Brain microvascular endothelial cell (primary cell): ENCODE results near the gene UPF2.
"Not testable (repeated sequence)": the region's sequence is repeated elsewhere in the genome, so short reads cannot be mapped to it uniquely, and the experiment has no call there.

Experiments used
- DNase-seq: peaks from one replicate; pipeline ENCODE4 v3.0.0-alpha.2; 2020
- H3K27ac ChIP-seq: fragments of 250-450 bp; sonication (Bioruptor Pico); 2 replicates; pipeline ENCODE4 v1.5.1; 2020; ENCODE audit warnings: mild to moderate bottlenecking, moderate library complexity
- H3K27me3 ChIP-seq: fragments of 250-450 bp; sonication (Bioruptor Pico); replicated peaks from 2 replicates; pipeline ENCODE4 v1.5.1; 2020; ENCODE audit warnings: mild to moderate bottlenecking
- H3K36me3 ChIP-seq: fragments of 250-450 bp; sonication (Bioruptor Pico); replicated peaks from 2 replicates; pipeline ENCODE4 v1.5.1; 2020; ENCODE audit warnings: mild to moderate bottlenecking
- H3K4me3 ChIP-seq: 2 replicates; pipeline ENCODE4 v1.5.1; 2011; ENCODE audit warnings: low read depth, mild to moderate bottlenecking, control low read depth, low read length, moderate library complexity
- in situ Hi-C: cut with HindIII; loops from 2 replicates; pipeline ENCODE4 v1.10.0; 2017; ENCODE audit warnings: low sequenced_read_pairs, low pct_ligation_motif_present
- TF ChIP-seq, protein P1 (sequence below): IDR thresholded peaks from 2 replicates; pipeline ENCODE4 v1.5.1; 2011; ENCODE audit warnings: low read depth, mild to moderate bottlenecking, moderate library complexity, low read length, control low read depth, inconsistent platforms; ENCODE audit errors: missing control alignments

Gene UPF2

DNA sequence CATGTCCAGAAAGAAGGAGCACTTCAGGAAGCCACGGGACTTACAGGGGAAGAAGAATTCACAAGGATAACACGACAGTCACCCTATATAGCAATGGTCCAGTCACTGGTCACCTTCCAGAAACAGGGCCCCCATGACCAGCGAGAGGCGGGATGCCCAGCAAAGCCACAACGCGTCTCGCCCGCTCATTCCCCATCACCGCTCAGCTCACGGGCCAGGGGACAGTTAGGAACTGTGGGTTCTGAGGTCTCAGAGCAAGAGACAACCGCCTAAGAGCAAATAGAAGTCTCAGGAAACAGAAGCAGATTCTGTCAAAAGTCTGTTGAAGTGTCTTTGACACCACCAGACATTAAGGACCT is 147.5 kb downstream of the UPF2 start:
- TF ChIP-seq, protein P1, sequence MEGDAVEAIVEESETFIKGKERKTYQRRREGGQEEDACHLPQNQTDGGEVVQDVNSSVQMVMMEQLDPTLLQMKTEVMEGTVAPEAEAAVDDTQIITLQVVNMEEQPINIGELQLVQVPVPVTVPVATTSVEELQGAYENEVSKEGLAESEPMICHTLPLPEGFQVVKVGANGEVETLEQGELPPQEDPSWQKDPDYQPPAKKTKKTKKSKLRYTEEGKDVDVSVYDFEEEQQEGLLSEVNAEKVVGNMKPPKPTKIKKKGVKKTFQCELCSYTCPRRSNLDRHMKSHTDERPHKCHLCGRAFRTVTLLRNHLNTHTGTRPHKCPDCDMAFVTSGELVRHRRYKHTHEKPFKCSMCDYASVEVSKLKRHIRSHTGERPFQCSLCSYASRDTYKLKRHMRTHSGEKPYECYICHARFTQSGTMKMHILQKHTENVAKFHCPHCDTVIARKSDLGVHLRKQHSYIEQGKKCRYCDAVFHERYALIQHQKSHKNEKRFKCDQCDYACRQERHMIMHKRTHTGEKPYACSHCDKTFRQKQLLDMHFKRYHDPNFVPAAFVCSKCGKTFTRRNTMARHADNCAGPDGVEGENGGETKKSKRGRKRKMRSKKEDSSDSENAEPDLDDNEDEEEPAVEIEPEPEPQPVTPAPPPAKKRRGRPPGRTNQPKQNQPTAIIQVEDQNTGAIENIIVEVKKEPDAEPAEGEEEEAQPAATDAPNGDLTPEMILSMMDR: no peak
- no peak overlapping the region for H3K4me3 ChIP-seq
- H3K27ac ChIP-seq: no peak overlapping the region
- no peaks in the 10 kb centered on the region for H3K27me3 ChIP-seq
- in situ Hi-C loops: no loop called here
- H3K36me3 ChIP-seq: no peaks in the 10 kb centered on the region
- no peak for DNase-seq

DNA sequence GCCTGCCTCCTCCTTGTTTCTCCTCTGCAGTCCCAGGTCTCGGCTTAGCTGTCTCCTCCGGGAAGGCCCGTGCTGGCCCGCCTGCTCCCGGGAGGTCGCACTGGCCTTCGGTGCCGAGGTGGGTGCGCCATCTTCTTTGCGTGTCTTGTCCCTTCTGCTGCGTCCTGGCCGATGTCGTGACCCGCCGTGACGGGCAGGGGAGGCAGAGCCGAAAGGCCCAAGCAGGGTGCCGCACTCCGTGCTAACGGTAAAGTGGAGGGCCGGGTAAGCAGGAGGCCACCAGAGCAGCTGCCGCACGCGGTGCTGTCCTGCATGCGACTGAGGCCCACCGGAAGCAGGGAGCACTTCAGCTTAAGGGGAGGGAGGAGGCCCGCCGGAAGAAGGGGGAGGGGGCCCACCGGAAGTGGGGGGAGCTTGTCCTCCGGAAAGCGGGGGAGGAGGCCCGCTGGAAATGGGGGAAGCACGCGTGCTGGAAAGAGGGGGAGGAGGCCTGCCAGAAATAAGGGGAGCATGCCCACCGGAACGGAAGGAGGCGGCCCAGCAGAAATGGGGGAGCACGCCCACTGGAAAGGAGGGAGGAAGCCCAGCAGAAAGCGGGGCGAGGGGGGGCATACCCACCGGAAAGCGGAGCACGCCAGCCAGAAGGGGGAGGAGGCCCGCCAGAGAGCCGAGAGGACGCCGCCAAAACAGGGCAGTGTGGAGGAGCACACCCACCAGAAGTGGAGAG is 148.1 kb downstream of the UPF2 start:
- no peak for DNase-seq
- TF ChIP-seq, protein P1: no peak
- in situ Hi-C loops: no loop called here
- no peaks in the 10 kb centered on the region for H3K27me3 ChIP-seq
- no peaks in the 10 kb centered on the region for H3K36me3 ChIP-seq
- H3K4me3 ChIP-seq: no peak overlapping the region
- no peak overlapping the region for H3K27ac ChIP-seq

DNA sequence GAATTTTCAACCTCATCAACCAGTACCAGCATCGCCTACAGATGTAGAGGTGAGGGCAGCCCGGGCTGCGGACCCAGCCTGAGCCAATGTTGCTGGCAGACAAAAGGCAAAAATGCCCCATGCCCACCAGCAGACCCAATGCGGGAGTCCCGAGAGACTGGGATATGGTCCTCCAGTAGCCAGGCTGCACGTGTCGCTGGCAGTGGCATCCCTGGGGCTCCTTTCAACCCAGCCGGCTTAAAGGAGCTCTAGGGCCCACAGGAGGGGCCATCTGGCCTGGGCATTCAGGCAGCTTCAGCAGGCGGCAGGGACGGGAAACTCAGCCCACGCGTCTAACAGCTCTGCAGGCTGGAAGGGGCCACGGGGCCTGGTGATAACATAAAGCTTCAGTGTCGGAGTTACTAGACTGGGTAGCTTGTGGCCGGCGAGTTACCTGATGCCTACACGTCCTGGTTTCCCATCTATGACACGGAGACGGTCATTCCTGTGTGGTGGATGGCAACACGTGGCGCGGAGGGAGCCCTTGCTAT is 148.8 kb downstream of the UPF2 start:
- TF ChIP-seq, protein P1: no peak
- no peaks in the 10 kb centered on the region for H3K36me3 ChIP-seq
- DNase-seq: no peak
- in situ Hi-C loops: no loop called here
- H3K27ac ChIP-seq: no peak overlapping the region
- no peaks in the 10 kb centered on the region for H3K27me3 ChIP-seq
- no peak overlapping the region for H3K4me3 ChIP-seq

DNA sequence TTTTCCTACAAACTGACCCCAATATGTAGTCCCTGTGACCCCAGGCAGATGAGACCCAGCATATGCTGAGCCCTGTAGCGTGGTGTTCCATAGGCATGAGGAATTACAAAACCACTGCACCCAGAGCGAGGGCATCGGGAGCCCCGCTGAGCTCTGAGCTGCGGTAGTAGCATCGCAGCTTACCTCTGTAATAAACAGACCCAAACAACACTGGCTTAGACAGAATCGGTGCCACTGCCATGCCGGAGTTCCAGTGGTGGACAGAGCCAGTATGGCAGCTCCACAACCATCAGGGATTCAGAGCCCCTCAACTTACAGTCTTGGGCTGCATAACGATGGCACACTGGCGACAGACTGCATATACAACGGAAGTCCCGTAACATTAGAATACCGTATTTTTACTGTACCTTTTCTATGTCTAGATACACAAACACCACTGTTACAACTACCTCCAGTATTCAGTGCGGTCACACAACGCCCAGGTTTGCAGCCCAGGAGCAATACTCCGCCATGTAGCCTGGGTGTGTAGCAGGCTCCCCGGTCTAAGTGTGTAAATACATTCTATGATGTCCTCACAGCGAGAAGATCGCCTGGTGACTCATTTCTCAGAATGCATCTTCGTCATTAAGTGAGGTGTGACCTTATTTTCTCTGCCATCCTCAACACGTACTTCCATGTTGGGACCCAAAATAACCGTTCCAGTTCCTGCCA is 150.7 kb downstream of the UPF2 start:
- Histone ChIP-seq H3K4me3 (no peak overlapping the region), H3K36me3 (no peaks in the 10 kb centered on the region), H3K27ac (no peak overlapping the region), H3K27me3 (no peaks in the 10 kb centered on the region)
- no peak for DNase-seq
- in situ Hi-C loops: no loop called here
- TF ChIP-seq, protein P1: no peak

DNA sequence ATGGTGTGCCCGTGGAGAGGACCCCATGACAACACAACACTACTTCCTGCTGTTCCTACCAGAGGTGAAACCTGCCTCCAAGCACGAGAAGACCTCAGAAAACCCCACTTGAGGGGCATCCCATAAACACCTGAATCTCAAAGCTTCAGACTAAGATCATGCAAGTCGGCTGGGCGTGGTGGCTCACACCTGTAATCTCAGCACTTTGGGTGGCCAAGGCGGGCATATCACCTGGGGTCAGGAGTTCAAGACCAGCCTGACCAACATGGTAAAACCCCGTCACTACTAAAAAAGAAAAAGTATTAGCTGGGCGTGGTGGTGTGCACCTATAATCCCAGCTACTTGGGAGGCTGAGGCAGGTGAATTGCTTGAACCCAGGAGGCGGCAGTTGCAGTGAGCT is 153.3 kb downstream of the UPF2 start:
- H3K27ac ChIP-seq, H3K36me3 ChIP-seq, H3K4me3 ChIP-seq, H3K27me3 ChIP-seq, in situ Hi-C loops, DNase-seq: not testable (repeated sequence)

DNA sequence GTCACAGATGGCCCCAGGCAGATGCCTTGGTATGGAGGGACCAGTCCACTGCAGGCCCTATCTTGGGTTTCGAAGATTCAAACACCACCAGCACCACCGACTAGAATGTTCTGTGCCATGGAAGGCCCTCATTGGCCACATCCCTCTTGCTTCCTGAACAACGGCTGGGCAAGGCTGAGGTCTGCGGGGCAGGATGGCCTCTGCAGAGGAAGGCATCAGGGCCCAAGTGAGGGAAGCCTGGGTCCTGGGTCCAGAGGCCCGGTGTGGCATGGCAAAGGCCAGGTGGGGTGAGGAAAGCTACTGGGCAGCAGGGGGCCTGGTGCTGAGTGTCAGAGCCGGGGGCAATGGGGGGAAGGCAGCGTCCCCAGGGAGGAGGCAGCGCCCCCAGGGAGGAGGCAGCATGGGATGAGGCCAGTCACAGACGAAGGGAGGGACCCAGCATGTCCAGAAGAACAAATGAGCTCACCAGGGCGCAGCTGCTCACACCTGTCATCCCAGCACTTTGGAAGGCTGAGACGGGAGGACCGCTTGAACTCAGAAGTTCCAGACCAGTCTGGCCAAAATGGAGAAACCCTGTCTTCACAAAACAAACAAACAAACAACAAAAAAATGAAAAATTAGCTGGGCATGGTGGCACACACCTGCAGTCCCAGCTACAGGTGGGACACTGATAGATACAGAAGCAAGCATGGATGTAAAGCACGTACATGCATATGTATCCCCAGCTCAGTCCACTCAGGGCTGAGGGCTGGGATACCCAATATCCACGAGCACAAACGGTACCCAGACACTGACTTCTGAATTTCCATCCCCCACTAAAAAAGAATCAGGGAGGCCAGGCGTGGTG is 155.0 kb downstream of the UPF2 start:
- no peak for DNase-seq
- H3K4me3 ChIP-seq: no peak overlapping the region
- no peaks in the 10 kb centered on the region for H3K27me3 ChIP-seq
- in situ Hi-C loops: no loop called here
- no peak overlapping the region for H3K27ac ChIP-seq
- TF ChIP-seq, protein P1: no peak
- no peaks in the 10 kb centered on the region for H3K36me3 ChIP-seq
